IMR-90 (cell line): Measurements from ENCODE around the gene ADAM20. TPM values are rescaled to one million over a fixed set of nuclear protein-coding genes. Genes with fewer than 3 reads are reported as not detected.

ENCODE experiments used
- ATAC-seq: fragments of 200-7000 bp; cut with Tn5 transposase; 2 replicates; pipeline ENCODE4 v1.9.1; 2020; ENCODE audit warnings: low read depth, mild to moderate bottlenecking, moderate library complexity
- BruUV-seq: library from RNA; stranded (reverse); fragments of 400-500 nt; replicated peaks from 2 replicates; lab custom pipeline; 2021; lab: Mats Ljungman, UMichigan
- CTCF ChIA-PET: fragments of 300-600 bp; formaldehyde crosslinking; extraction: SDS; loops from one replicate; lab custom pipeline; 2021; ENCODE audit warnings: antibody characterized with exemption; lab: Yijun Ruan, JAX
- POLR2A ChIA-PET: fragments of 300-600 bp; sonication (Branson Sonifier 250); formaldehyde crosslinking; loops from one replicate; lab custom pipeline; 2022; ENCODE audit warnings: antibody characterized with exemption; ENCODE audit not compliant: unreplicated experiment; lab: Charles Lee
- DNase-seq: peaks from one replicate; pipeline ENCODE4 v3.0.0; 2013
- H2AFZ ChIP-seq: replicated peaks from 2 replicates; pipeline ENCODE3; 2013; ENCODE audit warnings: low read length, mild to moderate bottlenecking; ENCODE audit not compliant: poor library complexity
- H2AK5ac ChIP-seq: 2 replicates; pipeline ENCODE4 v1.6.1; 2013; ENCODE audit warnings: low read depth, low read length, inconsistent platforms
- H2AK9ac ChIP-seq: replicated peaks from 2 replicates; pipeline ENCODE3; 2013; ENCODE audit warnings: mild to moderate bottlenecking, low read depth, low read length, moderate library complexity; ENCODE audit not compliant: poor library complexity
- H2BK120ac ChIP-seq: 2 replicates; pipeline ENCODE4 v1.6.1; 2013; ENCODE audit warnings: low read depth, low read length, inconsistent platforms
- H2BK15ac ChIP-seq: 3 replicates; pipeline ENCODE4 v1.6.1; 2013; ENCODE audit warnings: low read depth, low read length, inconsistent platforms
- H2BK20ac ChIP-seq: 2 replicates; pipeline ENCODE4 v1.6.1; 2013; ENCODE audit warnings: low read depth, mild to moderate bottlenecking, inconsistent platforms, low read length, moderate library complexity
- H2BK5ac ChIP-seq: 2 replicates; pipeline ENCODE4 v1.6.1; 2013; ENCODE audit warnings: mild to moderate bottlenecking, low read depth, low read length, inconsistent platforms; ENCODE audit not compliant: poor library complexity, severe bottlenecking
- H3K14ac ChIP-seq: replicated peaks from 2 replicates; pipeline ENCODE4 v1.6.1; 2013; ENCODE audit warnings: low read depth, low read length, inconsistent platforms
- H3K18ac ChIP-seq: 2 replicates; pipeline ENCODE4 v1.6.1; 2013; ENCODE audit warnings: low read depth, low read length, control low read depth
- H3K23ac ChIP-seq: 2 replicates; pipeline ENCODE4 v1.6.1; 2013; ENCODE audit warnings: low read depth, low read length, inconsistent platforms
- H3K27ac ChIP-seq: 2 replicates; pipeline ENCODE4 v1.5.1; 2013; ENCODE audit warnings: mild to moderate bottlenecking, control low read depth, low read length; ENCODE audit not compliant: insufficient read depth
- H3K27me3 ChIP-seq: 2 replicates; pipeline ENCODE4 v1.6.1; 2013; ENCODE audit warnings: low read length; ENCODE audit not compliant: control insufficient read depth, insufficient read depth
- H3K36me3 ChIP-seq: 2 replicates; pipeline ENCODE4 v1.6.1; 2013; ENCODE audit warnings: low read length, mixed read lengths; ENCODE audit not compliant: control insufficient read depth, insufficient read depth
- H3K4ac ChIP-seq: 2 replicates; pipeline ENCODE4 v1.6.1; 2013; ENCODE audit warnings: low read depth, low read length, inconsistent platforms
- H3K4me1 ChIP-seq: 2 replicates; pipeline ENCODE4 v1.6.1; 2013; ENCODE audit warnings: low read length, mixed read lengths; ENCODE audit not compliant: control insufficient read depth, insufficient read depth
- H3K4me2 ChIP-seq: 2 replicates; pipeline ENCODE4 v1.6.1; 2013; ENCODE audit warnings: low read depth, mild to moderate bottlenecking, control low read depth, low read length, moderate library complexity
- H3K4me3 ChIP-seq: 2 replicates; pipeline ENCODE4 v1.5.1; 2013; ENCODE audit warnings: low read depth, mild to moderate bottlenecking, control low read depth, low read length, moderate library complexity; ENCODE audit not compliant: insufficient read depth
- H3K56ac ChIP-seq: 2 replicates; pipeline ENCODE4 v1.6.1; 2013; ENCODE audit warnings: low read length, inconsistent platforms; ENCODE audit not compliant: insufficient read depth; ENCODE audit errors: extremely low read depth
- H3K79me1 ChIP-seq, 2 experiments: 2 replicates each; pipeline ENCODE4 v1.6.1; 2013; ENCODE audit warnings: low read length in 2 of 2, inconsistent platforms in 1 of 2, low read depth in 1 of 2
- H3K9ac ChIP-seq: 2 replicates; pipeline ENCODE4 v1.6.1; 2013; ENCODE audit warnings: low read depth, low read length, control low read depth
- H3K9me1 ChIP-seq: 2 replicates; pipeline ENCODE4 v1.6.1; 2013; ENCODE audit warnings: low read length, inconsistent platforms; ENCODE audit not compliant: insufficient read depth
- H3K9me3 ChIP-seq: 2 replicates; pipeline ENCODE4 v1.6.1; 2013; ENCODE audit warnings: low read length; ENCODE audit not compliant: control insufficient read depth, insufficient read depth
- H4K20me1 ChIP-seq: 2 replicates; pipeline ENCODE4 v1.6.1; 2013; ENCODE audit warnings: low read length, inconsistent platforms; ENCODE audit not compliant: insufficient read depth
- H4K5ac ChIP-seq: 2 replicates; pipeline ENCODE4 v1.6.1; 2013; ENCODE audit warnings: mild to moderate bottlenecking, low read depth, low read length, control low read depth
- H4K8ac ChIP-seq, 2 experiments: 2 replicates each; pipeline ENCODE4 v1.6.1; 2013; ENCODE audit warnings: low read depth in 2 of 2, low read length in 2 of 2, control low read depth in 1 of 2, inconsistent platforms in 1 of 2
- H4K91ac ChIP-seq: 2 replicates; pipeline ENCODE4 v1.6.1; 2013; ENCODE audit warnings: low read depth, low read length, inconsistent platforms; ENCODE audit not compliant: insufficient read depth
- BHLHE40 ChIP-seq: fragments of 150-350 bp; IDR thresholded peaks from 2 replicates; pipeline ENCODE4 v1.6.1; 2016; ENCODE audit warnings: mild to moderate bottlenecking, low read depth, low read length
- CEBPB ChIP-seq: IDR thresholded peaks from 2 replicates; pipeline ENCODE4 v1.6.1; 2012; ENCODE audit warnings: low read depth, low read length, improper control_type of control experiment
- CHD1 ChIP-seq: IDR thresholded peaks from 2 replicates; pipeline ENCODE4 v1.6.1; 2012; ENCODE audit warnings: low read depth, low read length, improper control_type of control experiment
- FOS ChIP-seq: fragments of 150-350 bp; IDR thresholded peaks from 2 replicates; pipeline ENCODE4 v1.6.1; 2016; ENCODE audit warnings: low read depth, low read length
- MAFK ChIP-seq: IDR thresholded peaks from 2 replicates; pipeline ENCODE4 v1.6.1; 2012; ENCODE audit warnings: low read depth, low read length, improper control_type of control experiment
- MAZ ChIP-seq: IDR thresholded peaks from 2 replicates; pipeline ENCODE4 v1.6.1; 2012; ENCODE audit warnings: low read depth, mild to moderate bottlenecking, low read length, improper control_type of control experiment, moderate library complexity, borderline replicate concordance
- MXI1 ChIP-seq: IDR thresholded peaks from 2 replicates; pipeline ENCODE4 v1.6.1; 2012; ENCODE audit warnings: low read depth, mild to moderate bottlenecking, low read length, moderate library complexity, borderline replicate concordance
- NFE2L2 ChIP-seq: fragments of 150-350 bp; IDR thresholded peaks from 2 replicates; pipeline ENCODE4 v1.6.1; 2016; ENCODE audit warnings: low read depth, mild to moderate bottlenecking, low read length
- POLR2A ChIP-seq: IDR thresholded peaks from 2 replicates; pipeline ENCODE4 v1.6.1; 2012; ENCODE audit warnings: mild to moderate bottlenecking, low read depth, low read length
- RAD21 ChIP-seq: IDR thresholded peaks from 2 replicates; pipeline ENCODE4 v1.6.1; 2012; ENCODE audit warnings: low read length, improper control_type of control experiment
- RCOR1 ChIP-seq: IDR thresholded peaks from 2 replicates; pipeline ENCODE4 v1.6.1; 2012; ENCODE audit warnings: mild to moderate bottlenecking, low read length, improper control_type of control experiment; ENCODE audit not compliant: insufficient replicate concordance
- RFX5 ChIP-seq: IDR thresholded peaks from 2 replicates; pipeline ENCODE4 v1.8.0; 2012; ENCODE audit warnings: low read depth, mild to moderate bottlenecking, low read length, moderate library complexity
- SMC3 ChIP-seq: fragments of 150-350 bp; IDR thresholded peaks from 2 replicates; pipeline ENCODE4 v1.6.1; 2016; ENCODE audit warnings: low read depth, mild to moderate bottlenecking, antibody characterized with exemption, low read length, moderate library complexity
- WGBS, 2 experiments: methylation state at CpG; one replicate each; pipeline versions ENCODE4 v1.1.5 to v1.1.7; 2013; ENCODE audit warnings: missing lambda C conversion rate in 2 of 2; ENCODE audit not compliant: insufficient read length in 1 of 2; ENCODE audit errors: extremely low coverage in 2 of 2; 5-methylcytosine and 5-hydroxymethylcytosine counted together
- dilution Hi-C: fragments of 300-500 bp; cut with HindIII; formaldehyde crosslinking; loops from one replicate; pipeline ENCODE4 v1.14.3; 2018; ENCODE audit warnings: low sequenced_read_pairs; ENCODE audit not compliant: unreplicated experiment
- in situ Hi-C: fragments of 300-500 bp; cut with MboI; formaldehyde crosslinking; loops from 3 replicates; pipeline ENCODE4 v1.14.3; 2019; ENCODE audit warnings: low sequenced_read_pairs, inconsistent platforms, mixed read lengths
- intact Hi-C: fragments of 100-400 bp; cut with micrococcal nuclease; formaldehyde crosslinking; loops from 2 replicates; pipeline ENCODE4 v1.10.0; 2022
- polyA plus RNA-seq, 3 experiments: library from polyadenylated mRNA; depleted of rRNA; stranded (reverse); fragments of >200 nt; gene quantifications; 2 replicates each; pipeline ENCODE4 v1.2.3, GENCODE V29; 2012; ENCODE audit warnings: low replicate concordance in 1 of 3
- total RNA-seq: library from RNA; depleted of rRNA; stranded (reverse); fragments of >200 nt; gene quantifications from 2 replicates; pipeline ENCODE4 v1.2.3, GENCODE V29; 2012
- TF ChIP-seq, protein P1 (sequence below): fragments of 150-350 bp; IDR thresholded peaks from 2 replicates; pipeline ENCODE4 v1.6.1; 2016; ENCODE audit warnings: low read depth, mild to moderate bottlenecking, low read length, moderate library complexity, borderline replicate concordance
- TF ChIP-seq, protein P2 (sequence below): fragments of 150-350 bp; IDR thresholded peaks from 2 replicates; pipeline ENCODE4 v1.6.1; 2017; ENCODE audit warnings: mild to moderate bottlenecking, antibody characterized with exemption, low read length, low read depth
- TF ChIP-seq, protein P3 (sequence below): conservative IDR thresholded peaks from 2 replicates; pipeline ENCODE4 v1.5.1; 2012; ENCODE audit warnings: mild to moderate bottlenecking, low read depth, low read length, improper control_type of control experiment

The ADAM20 gene
- total and polyA plus RNA-seq, 2 of the 4 experiments (the other 2 are of a cell fraction), result 0.03 to 0.18 TPM

DNA sequence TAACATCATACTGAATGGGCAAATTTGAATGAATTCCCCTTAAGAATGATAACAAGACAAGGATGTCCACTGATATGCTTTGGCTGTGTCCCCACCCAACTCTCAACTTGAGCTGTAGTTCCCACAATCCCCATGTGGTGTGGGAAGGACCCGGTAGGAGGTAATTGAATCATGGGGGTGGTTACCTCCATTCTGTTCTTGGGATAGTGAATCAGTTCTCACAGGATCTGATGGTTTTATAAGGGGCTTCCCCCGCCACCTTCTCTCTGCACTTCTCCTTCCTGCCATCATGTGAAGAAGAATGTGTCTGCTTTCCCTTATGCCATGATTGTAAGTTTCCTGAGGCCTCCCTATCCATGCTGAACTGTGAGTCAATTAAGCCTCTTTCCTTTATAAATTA, 36.3 kb upstream of the ADAM20 start:
- dilution Hi-C loops, result no loop called here
- Histone ChIP-seq H2BK15ac (no peak overlapping the region), H2AFZ (no peak overlapping the region), H3K23ac (no peak overlapping the region), H3K27me3 (no peaks in the 10 kb centered on the region), H4K20me1 (peaks cover 6% of the 10 kb centered on the region; the same call in 1 of the 2 replicates), H2BK5ac (no peak overlapping the region), H3K4ac (no peak overlapping the region), H3K14ac (no peak overlapping the region), H2BK20ac (no peak overlapping the region), H2AK5ac (no peak overlapping the region), H3K36me3 (no peaks in the 10 kb centered on the region), H3K18ac (no peak overlapping the region), H3K56ac (no peak overlapping the region), H3K27ac (no peak overlapping the region), H3K9ac (no peak overlapping the region), H4K91ac (no peak overlapping the region), H3K4me2 (no peak overlapping the region), H4K8ac (no peak overlapping the region), H3K9me3 (no peaks in the 10 kb centered on the region), H2AK9ac (no peak overlapping the region), H2BK120ac (no peak overlapping the region), H3K9me1 (no peaks in the 10 kb centered on the region), H3K79me1 (peaks cover 0 to 5% of the 10 kb centered on the region in 2 experiments; a peak in 2 of 4 replicates), H4K5ac (no peak overlapping the region), H3K4me3 (no peak overlapping the region), H3K4me1 (no peaks in the 10 kb centered on the region)
- TF ChIP-seq, protein P1, sequence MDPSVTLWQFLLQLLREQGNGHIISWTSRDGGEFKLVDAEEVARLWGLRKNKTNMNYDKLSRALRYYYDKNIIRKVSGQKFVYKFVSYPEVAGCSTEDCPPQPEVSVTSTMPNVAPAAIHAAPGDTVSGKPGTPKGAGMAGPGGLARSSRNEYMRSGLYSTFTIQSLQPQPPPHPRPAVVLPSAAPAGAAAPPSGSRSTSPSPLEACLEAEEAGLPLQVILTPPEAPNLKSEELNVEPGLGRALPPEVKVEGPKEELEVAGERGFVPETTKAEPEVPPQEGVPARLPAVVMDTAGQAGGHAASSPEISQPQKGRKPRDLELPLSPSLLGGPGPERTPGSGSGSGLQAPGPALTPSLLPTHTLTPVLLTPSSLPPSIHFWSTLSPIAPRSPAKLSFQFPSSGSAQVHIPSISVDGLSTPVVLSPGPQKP, result no peak
- TF ChIP-seq RAD21, result no peak
- TF ChIP-seq FOS, result no peak
- TF ChIP-seq, protein P2, sequence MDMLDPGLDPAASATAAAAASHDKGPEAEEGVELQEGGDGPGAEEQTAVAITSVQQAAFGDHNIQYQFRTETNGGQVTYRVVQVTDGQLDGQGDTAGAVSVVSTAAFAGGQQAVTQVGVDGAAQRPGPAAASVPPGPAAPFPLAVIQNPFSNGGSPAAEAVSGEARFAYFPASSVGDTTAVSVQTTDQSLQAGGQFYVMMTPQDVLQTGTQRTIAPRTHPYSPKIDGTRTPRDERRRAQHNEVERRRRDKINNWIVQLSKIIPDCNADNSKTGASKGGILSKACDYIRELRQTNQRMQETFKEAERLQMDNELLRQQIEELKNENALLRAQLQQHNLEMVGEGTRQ, result no peak
- no peak for TF ChIP-seq POLR2A
- no peak for TF ChIP-seq CEBPB
- no peak for TF ChIP-seq NFE2L2
- TF ChIP-seq CHD1, result no peak
- no peak for TF ChIP-seq SMC3
- TF ChIP-seq MXI1, result no peak
- no peak for TF ChIP-seq MAFK
- no peak for TF ChIP-seq MAZ
- TF ChIP-seq RFX5, result no peak
- no peak for TF ChIP-seq BHLHE40
- TF ChIP-seq, protein P3, sequence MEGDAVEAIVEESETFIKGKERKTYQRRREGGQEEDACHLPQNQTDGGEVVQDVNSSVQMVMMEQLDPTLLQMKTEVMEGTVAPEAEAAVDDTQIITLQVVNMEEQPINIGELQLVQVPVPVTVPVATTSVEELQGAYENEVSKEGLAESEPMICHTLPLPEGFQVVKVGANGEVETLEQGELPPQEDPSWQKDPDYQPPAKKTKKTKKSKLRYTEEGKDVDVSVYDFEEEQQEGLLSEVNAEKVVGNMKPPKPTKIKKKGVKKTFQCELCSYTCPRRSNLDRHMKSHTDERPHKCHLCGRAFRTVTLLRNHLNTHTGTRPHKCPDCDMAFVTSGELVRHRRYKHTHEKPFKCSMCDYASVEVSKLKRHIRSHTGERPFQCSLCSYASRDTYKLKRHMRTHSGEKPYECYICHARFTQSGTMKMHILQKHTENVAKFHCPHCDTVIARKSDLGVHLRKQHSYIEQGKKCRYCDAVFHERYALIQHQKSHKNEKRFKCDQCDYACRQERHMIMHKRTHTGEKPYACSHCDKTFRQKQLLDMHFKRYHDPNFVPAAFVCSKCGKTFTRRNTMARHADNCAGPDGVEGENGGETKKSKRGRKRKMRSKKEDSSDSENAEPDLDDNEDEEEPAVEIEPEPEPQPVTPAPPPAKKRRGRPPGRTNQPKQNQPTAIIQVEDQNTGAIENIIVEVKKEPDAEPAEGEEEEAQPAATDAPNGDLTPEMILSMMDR, result no peak
- TF ChIP-seq RCOR1, result no peak
- BruUV-seq, result no TSS peak
- intact Hi-C loops, result no loop called here
- in situ Hi-C loops, result no loop called here
- no CpG with 5 or more reads among the region's 2 CpGs for WGBS, 2 experiments
- DNase-seq (no peak), ATAC-seq (no peak)
- CTCF ChIA-PET, result no interaction called here
- POLR2A ChIA-PET, result interaction anchor here (0.5 kb wide), 1 partner anchor 177 kb away, joined by 4 read pairs; no protein-coding TSS in a partner anchor
